ENCODE data around the gene CASZ1.

CASZ1 gene

GRCh38 chr1:10628685-10629084 lies 167.8 kb downstream of the CASZ1 start:
- no peak overlapping the region for H3K4me3 ChIP-seq (ENCODE audit: low read depth in 1 of 2, low read length in 1 of 2)
- H3K27me3 ChIP-seq: no peaks in the 10 kb centered on the region
- no peak for TF ChIP-seq CTCF (IDR thresholded peaks at IDR 0.05)
- H3K27ac ChIP-seq: no peak overlapping the region
- no peaks in the 10 kb centered on the region for H3K4me1 ChIP-seq (ENCODE audit: control insufficient read depth in 1 of 2, insufficient read depth in 1 of 2, low read depth in 1 of 2, low read length in 1 of 2)
- peaks cover 31% of the 10 kb centered on the region for H3K36me3 ChIP-seq
- H3K9me3 ChIP-seq: no peaks in the 10 kb centered on the region

GRCh38 chr1:10626791-10627410 lies 169.5 kb downstream of the CASZ1 start:
- Histone ChIP-seq H3K9me3 (no peaks in the 10 kb centered on the region), H3K27ac (no peak overlapping the region), H3K4me3 (ENCODE audit: low read depth in 1 of 2, low read length in 1 of 2) (no peak overlapping the region), H3K4me1 (ENCODE audit: control insufficient read depth in 1 of 2, insufficient read depth in 1 of 2, low read depth in 1 of 2, low read length in 1 of 2) (no peaks in the 10 kb centered on the region), H3K27me3 (no peaks in the 10 kb centered on the region), H3K36me3 (peaks cover 41% of the 10 kb centered on the region)
- no peak for TF ChIP-seq CTCF (IDR thresholded peaks at IDR 0.05)

- H3K36me3 ChIP-seq: peaks cover 37% of the 10 kb centered on the region
- H3K4me1 ChIP-seq (ENCODE audit: control insufficient read depth in 1 of 2, insufficient read depth in 1 of 2, low read depth in 1 of 2, low read length in 1 of 2): no peaks in the 10 kb centered on the region
- no peak overlapping the region for H3K27ac ChIP-seq
- H3K4me3 ChIP-seq (ENCODE audit: low read depth in 1 of 2, low read length in 1 of 2): no peak overlapping the region
- H3K27me3 ChIP-seq: no peaks in the 10 kb centered on the region
- H3K9me3 ChIP-seq: no peaks in the 10 kb centered on the region
- no peak for TF ChIP-seq CTCF (IDR thresholded peaks at IDR 0.05)
These were observed 170.2 kb downstream of the CASZ1 start for GRCh38 chr1:10626131-10626731.

- Histone ChIP-seq H3K4me1 (ENCODE audit: control insufficient read depth in 1 of 2, insufficient read depth in 1 of 2, low read depth in 1 of 2, low read length in 1 of 2) (no peaks in the 10 kb centered on the region), H3K4me3 (ENCODE audit: low read depth in 1 of 2, low read length in 1 of 2) (no peak overlapping the region), H3K27me3 (no peaks in the 10 kb centered on the region), H3K36me3 (peaks cover 30% of the 10 kb centered on the region), H3K27ac (no peak overlapping the region), H3K9me3 (no peaks in the 10 kb centered on the region)
- TF ChIP-seq CTCF (IDR thresholded peaks at IDR 0.05): no peak
These were observed 170.9 kb downstream of the CASZ1 start for GRCh38 chr1:10625554-10625953.

- Histone ChIP-seq H3K27ac (no peak overlapping the region), H3K36me3 (peaks cover 26% of the 10 kb centered on the region), H3K9me3 (no peaks in the 10 kb centered on the region), H3K4me3 (ENCODE audit: low read depth in 1 of 2, low read length in 1 of 2) (no peak overlapping the region), H3K4me1 (ENCODE audit: control insufficient read depth in 1 of 2, insufficient read depth in 1 of 2, low read depth in 1 of 2, low read length in 1 of 2) (no peaks in the 10 kb centered on the region), H3K27me3 (no peaks in the 10 kb centered on the region)
- no peak for TF ChIP-seq CTCF (IDR thresholded peaks at IDR 0.05)
These were observed 171.4 kb downstream of the CASZ1 start for GRCh38 chr1:10625076-10625475.
